Stomach (tissue), 9 donors: ENCODE results near the gene GMDS. TPM values are rescaled to one million over a fixed set of nuclear protein-coding genes. Genes with fewer than 3 reads are reported as not detected.

Experiments
- DNase-seq, 2 donors: peaks; one replicate each; pipeline versions ENCODE4 v3.0.0 to v3.0.0-alpha.2; 2013 to 2019
- H3K27ac ChIP-seq, 5 donors: fragments of 200-600 bp in 4 of 5; sonication (generic) in 4 of 5; one replicate each; pipeline ENCODE4 v1.5.1; 2013 to 2019; ENCODE audit warnings: mild to moderate bottlenecking in 1 of 5, moderate library complexity in 1 of 5
- H3K27me3 ChIP-seq, 3 donors: fragments of 200-600 bp; sonication (generic); one replicate each; pipeline ENCODE4 v1.5.1; 2017 to 2019; ENCODE audit warnings: mixed run types in 1 of 3
- H3K36me3 ChIP-seq, 4 donors: fragments of 200-600 bp; sonication (generic); 1 replicate in 3 of 4; 2 replicates in 1 of 4; pipeline ENCODE4 v1.5.1; 2016 to 2019
- H3K4me1 ChIP-seq, 4 donors: fragments of 200-600 bp; sonication (generic); one replicate each; pipeline ENCODE4 v1.5.1; 2016 to 2019
- H3K4me3 ChIP-seq, 4 donors: fragments of 200-600 bp; sonication (generic) in 3 of 4; one replicate each; pipeline ENCODE4 v1.5.1; 2016 to 2019; ENCODE audit warnings: mild to moderate bottlenecking in 1 of 4
- H3K9me3 ChIP-seq, 4 donors: fragments of 200-600 bp; sonication (generic); one replicate each; pipeline ENCODE4 v1.5.1; 2016 to 2019
- CTCF ChIP-seq, 7 experiments: fragments of 450-650 bp in 4 of 7; fragments of 200-600 bp in 3 of 7; sonication (generic) in 3 of 7; IDR thresholded peaks; one replicate each; pipeline ENCODE4 v1.5.1; 2016 to 2019; ENCODE audit warnings: antibody characterized with exemption in 7 of 7, control low read depth in 2 of 7, mild to moderate bottlenecking in 1 of 7
- EP300 ChIP-seq: sonication (generic); formaldehyde crosslinking; IDR thresholded peaks from one replicate; pipeline ENCODE4 v1.6.1; 2017; ENCODE audit warnings: antibody characterized with exemption
- POLR2A ChIP-seq, 4 donors: fragments of 450-650 bp; IDR thresholded peaks; one replicate each; pipeline ENCODE4 v1.6.1; 2016; ENCODE audit warnings: antibody characterized with exemption in 4 of 4, control low read depth in 2 of 4, mild to moderate bottlenecking in 1 of 4, moderate library complexity in 1 of 4
- POLR2AphosphoS5 ChIP-seq, 3 donors: sonication (generic); formaldehyde crosslinking; IDR thresholded peaks; one replicate each; pipeline ENCODE4 v1.6.1; 2016; ENCODE audit warnings: antibody characterized with exemption in 3 of 3
- WGBS, 5 donors: extraction: QIAGEN DNeasy Blood & Tissue Kit in 3 of 5; methylation state at CpG; one replicate each; pipeline versions ENCODE4 v1.1.5 to v1.1.7; 2013 to 2018; 5-methylcytosine and 5-hydroxymethylcytosine counted together
- intact Hi-C: fragments of 100-400 bp; cut with DNase I; formaldehyde crosslinking; loops from one replicate; pipeline ENCODE4 v1.15.1; 2023; ENCODE audit warnings: low total_unique reads
- polyA plus RNA-seq, 3 donors: library from polyadenylated mRNA; stranded (reverse); fragments of 200-250 nt; gene quantifications; one replicate each; pipeline ENCODE4 v1.2.3, GENCODE V29; 2013
- total RNA-seq, 5 donors: library from RNA; depleted of rRNA; stranded (reverse); fragments of >200 nt; gene quantifications; one replicate each; pipeline versions ENCODE4 v1.1.0 to v1.2.3, GENCODE V29; 2014 to 2016
- donor health status: healthy with polysubstance abuse.
- donor health status: Bipolar disorder and iron deficiency.
- donor health status: healthy.

The GMDS gene
- total and polyA plus RNA-seq, 8 donors: 83.7 to 262 (median 121) TPM

GRCh38 chr6:2044192-2044591 lies 201.2 kb downstream of the GMDS start:
- WGBS, 5 donors: 94 to 98% (median 97%) methylated on average over 4 of the region's 4 CpGs
- intact Hi-C loops: no loop called here
- Histone ChIP-seq H3K4me3 (no peak overlapping the region), H3K36me3 (no peaks in the 10 kb centered on the region), H3K27me3 (no peaks in the 10 kb centered on the region), H3K27ac (no peak overlapping the region), H3K4me1 (no peaks in the 10 kb centered on the region), H3K9me3 (no peaks in the 10 kb centered on the region)
- no peak for TF ChIP-seq POLR2A (IDR thresholded peaks at IDR 0.05)
- no peak for TF ChIP-seq POLR2AphosphoS5 (IDR thresholded peaks at IDR 0.05)
- no peak for TF ChIP-seq CTCF (IDR thresholded peaks at IDR 0.05)
- no peak for TF ChIP-seq EP300
- no peak for DNase-seq

- intact Hi-C loops: no loop called here
- no peak for DNase-seq
- no peak overlapping the region for H3K4me3 ChIP-seq
- H3K27ac ChIP-seq: no peak overlapping the region
- H3K27me3 ChIP-seq: no peaks in the 10 kb centered on the region
- H3K4me1 ChIP-seq: peaks cover 0 to 4% (median 3%) of the 10 kb centered on the region in 4 donors
- WGBS, 5 donors: 81 to 91% (median 88%) methylated on average over 6 of the region's 6 CpGs
- H3K36me3 ChIP-seq: no peaks in the 10 kb centered on the region
- H3K9me3 ChIP-seq: no peaks in the 10 kb centered on the region
- TF ChIP-seq POLR2A (IDR thresholded peaks at IDR 0.05): no peak
- TF ChIP-seq EP300: no peak
- TF ChIP-seq CTCF (IDR thresholded peaks at IDR 0.05): no peak
- no peak for TF ChIP-seq POLR2AphosphoS5 (IDR thresholded peaks at IDR 0.05)
Measured at GRCh38 chr6:2042956-2043648, 202.3 kb downstream of the GMDS start.

GRCh38 chr6:2038092-2038491 lies 207.3 kb downstream of the GMDS start:
- no peak overlapping the region for H3K27ac ChIP-seq
- no peaks in the 10 kb centered on the region for H3K36me3 ChIP-seq
- H3K4me1 ChIP-seq: peaks cover 4 to 13% (median 8%) of the 10 kb centered on the region in 4 donors
- intact Hi-C loops: no loop called here
- TF ChIP-seq POLR2A (IDR thresholded peaks at IDR 0.05): no peak
- TF ChIP-seq CTCF (IDR thresholded peaks at IDR 0.05): no peak
- TF ChIP-seq EP300: no peak
- TF ChIP-seq POLR2AphosphoS5 (IDR thresholded peaks at IDR 0.05): no peak
- whole genome bisulfite sequencing, 5 donors: 31 to 48% (median 46%) methylated on average over 8 of the region's 8 CpGs
- H3K27me3 ChIP-seq: no peaks in the 10 kb centered on the region
- DNase-seq: peak; percentile 36 to 51
- H3K4me3 ChIP-seq: no peak overlapping the region
- no peaks in the 10 kb centered on the region for H3K9me3 ChIP-seq

GRCh38 chr6:2037237-2037926 lies 208.0 kb downstream of the GMDS start:
- 75 to 84% (median 78%) methylated on average over 10 of the region's 10 CpGs for WGBS, 5 donors
- DNase-seq: peak in 1 of 2 donors; percentile 35
- intact Hi-C loops: no loop called here
- Histone ChIP-seq H3K27me3 (no peaks in the 10 kb centered on the region), H3K4me1 (peaks cover 4 to 13% (median 8%) of the 10 kb centered on the region in 4 donors), H3K27ac (no peak overlapping the region), H3K36me3 (no peaks in the 10 kb centered on the region), H3K9me3 (no peaks in the 10 kb centered on the region), H3K4me3 (no peak overlapping the region)
- TF ChIP-seq POLR2AphosphoS5 (IDR thresholded peaks at IDR 0.05): no peak
- no peak for TF ChIP-seq EP300
- peak in 1 of 7 experiments; percentile 7 for TF ChIP-seq CTCF (IDR thresholded peaks at IDR 0.05)
